ENCODE results near the gene DIO3.

- TF ChIP-seq ISL1 (CRISPR knock-in tag; IDR thresholded peaks at IDR 0.05), result no peak
- no peak for TF ChIP-seq PPARA (CRISPR knock-in tag; IDR thresholded peaks at IDR 0.05; ENCODE audit: borderline replicate concordance)
- no peak for TF ChIP-seq ESRRG (CRISPR knock-in tag; IDR thresholded peaks at IDR 0.05)
- TF ChIP-seq ARNTL (CRISPR knock-in tag; IDR thresholded peaks at IDR 0.05; ENCODE audit: borderline replicate concordance, low read depth), result no peak
- no peak for TF ChIP-seq PATZ1 (CRISPR knock-in tag; IDR thresholded peaks at IDR 0.05; ENCODE audit: borderline replicate concordance)
- no peak for TF ChIP-seq TOX (CRISPR knock-in tag; IDR thresholded peaks at IDR 0.05; ENCODE audit: borderline replicate concordance)
- no peak for TF ChIP-seq CREB5 (CRISPR knock-in tag; IDR thresholded peaks at IDR 0.05; ENCODE audit: low read depth)
- TF ChIP-seq ZNF70 (CRISPR knock-in tag; IDR thresholded peaks at IDR 0.05), result no peak
- TF ChIP-seq ZC3H10 (CRISPR knock-in tag; IDR thresholded peaks at IDR 0.05), result no peak
- TF ChIP-seq ZFP30 (CRISPR knock-in tag; IDR thresholded peaks at IDR 0.05), result no peak
- no peak for TF ChIP-seq GLIS3 (CRISPR knock-in tag; IDR thresholded peaks at IDR 0.05)
- no peak for TF ChIP-seq ZFP3 (CRISPR knock-in tag; IDR thresholded peaks at IDR 0.05)
- TF ChIP-seq TSHZ2 (CRISPR knock-in tag; IDR thresholded peaks at IDR 0.05), result no peak
- TF ChIP-seq BACH2 (CRISPR knock-in tag; IDR thresholded peaks at IDR 0.05; ENCODE audit: borderline replicate concordance), result no peak
Measured at GRCh38 chr14:101549154-101549553, 12.1 kb upstream of the DIO3 start.

Data from SK-N-SH treated with all-trans-retinoic acid at 6 μM for 48 hours (cell line).